Breast epithelium (tissue), 3 donors: Measurements from ENCODE around the gene GRIN1.

ENCODE experiments used
- CTCF ChIP-seq, 3 donors: fragments of 450-650 bp; IDR thresholded peaks; one replicate each; pipeline ENCODE4 v1.5.1; 2016 to 2017; ENCODE audit warnings: antibody characterized with exemption in 3 of 3, mild to moderate bottlenecking in 3 of 3, moderate library complexity in 3 of 3
- POLR2A ChIP-seq: fragments of 450-650 bp; IDR thresholded peaks from one replicate; pipeline ENCODE4 v1.6.1; 2016; ENCODE audit warnings: antibody characterized with exemption, mild to moderate bottlenecking, moderate library complexity

GRCh38 chr9:137212520-137212919 lies 73.6 kb downstream of the GRIN1 start:
- TF ChIP-seq CTCF (IDR thresholded peaks at IDR 0.05) (no peak), POLR2A (no peak)
